Hepatocyte (in vitro differentiated cells): ENCODE measurements around the gene VAV1. TPM values are rescaled to one million over a fixed set of nuclear protein-coding genes. Genes with fewer than 3 reads are reported as not detected.

Experiments
- DNase-seq: peaks from one replicate; pipeline ENCODE4 v3.0.0-alpha.2; 2016; ENCODE audit warnings: low spot score
- H2AFZ ChIP-seq: fragments of 200-600 bp; sonication (generic); 2 replicates; pipeline ENCODE4 v1.6.0; 2016; ENCODE audit warnings: antibody characterized with exemption, mild to moderate bottlenecking
- H3K27ac ChIP-seq: fragments of 200-600 bp; sonication (generic); 2 replicates; pipeline ENCODE4 v1.5.1; 2016; ENCODE audit warnings: mild to moderate bottlenecking
- H3K27me3 ChIP-seq: fragments of 200-600 bp; sonication (generic); 2 replicates; pipeline ENCODE4 v1.6.1; 2016
- H3K36me3 ChIP-seq: fragments of 200-600 bp; sonication (generic); replicated peaks from 2 replicates; pipeline ENCODE4 v1.5.1; 2016; ENCODE audit warnings: low read depth; ENCODE audit not compliant: insufficient read depth
- H3K4me1 ChIP-seq: fragments of 200-600 bp; sonication (generic); 2 replicates; pipeline ENCODE4 v1.5.1; 2016; ENCODE audit warnings: mild to moderate bottlenecking, moderate library complexity; ENCODE audit not compliant: insufficient read depth
- H3K4me2 ChIP-seq: fragments of 200-600 bp; sonication (generic); 2 replicates; pipeline ENCODE4 v1.6.0; 2016
- H3K4me3 ChIP-seq: fragments of 200-600 bp; sonication (generic); 2 replicates; pipeline ENCODE4 v1.5.1; 2016; ENCODE audit warnings: mild to moderate bottlenecking
- H3K79me2 ChIP-seq: fragments of 200-600 bp; sonication (generic); 2 replicates; pipeline ENCODE4 v1.6.0; 2017; ENCODE audit warnings: mild to moderate bottlenecking
- H3K9me2 ChIP-seq: fragments of 200-600 bp; sonication (generic); replicated peaks from 2 replicates; pipeline ENCODE4 v1.6.0; 2017; ENCODE audit warnings: mild to moderate bottlenecking; ENCODE audit not compliant: insufficient read depth
- H3K9me3 ChIP-seq: fragments of 200-600 bp; sonication (generic); 2 replicates; pipeline ENCODE4 v1.5.1; 2016; ENCODE audit warnings: low read depth, mild to moderate bottlenecking
- H4K20me1 ChIP-seq: fragments of 200-600 bp; sonication (generic); 2 replicates; pipeline ENCODE4 v1.6.0; 2016; ENCODE audit warnings: mild to moderate bottlenecking; ENCODE audit not compliant: insufficient read depth, poor library complexity, severe bottlenecking
- CTCF ChIP-seq: fragments of 200-600 bp; sonication (generic); IDR thresholded peaks from 2 replicates; pipeline ENCODE4 v1.5.1; 2016; ENCODE audit warnings: antibody characterized with exemption, mild to moderate bottlenecking; ENCODE audit not compliant: poor library complexity
- EZH2 ChIP-seq: fragments of 200-600 bp; sonication (generic); IDR thresholded peaks from 2 replicates; pipeline ENCODE4 v1.6.1; 2016; ENCODE audit warnings: antibody characterized with exemption, mild to moderate bottlenecking, borderline replicate concordance
- EZH2phosphoT487 ChIP-seq: fragments of 200-600 bp; sonication (generic); IDR thresholded peaks from one replicate; pipeline ENCODE4 v1.6.1; 2018; ENCODE audit warnings: antibody characterized with exemption, mild to moderate bottlenecking, low read depth, moderate library complexity; ENCODE audit not compliant: unreplicated experiment, severe bottlenecking
- WGBS: methylation state at CpG from one replicate; pipeline ENCODE4 v1.1.6; 2016; ENCODE audit warnings: low lambda C conversion rate; ENCODE audit errors: missing lambda C conversion rate; 5-methylcytosine and 5-hydroxymethylcytosine counted together
- polyA plus RNA-seq: library from polyadenylated mRNA; unstranded; fragments of >200 nt; fragmentation: Nextera tagmentation; extraction: Ambion mirVana; gene quantifications from 2 replicates; pipeline ENCODE4 v1.2.1, GENCODE V29; 2016
- total RNA-seq: library from RNA; depleted of rRNA; stranded (reverse); fragments of >200 nt; gene quantifications from 2 replicates; pipeline ENCODE4 v1.2.3, GENCODE V29; 2014

VAV1 gene
- total and polyA plus RNA-seq, 2 experiments from 2014 or later, result 0.23 TPM; not detected in 1

- no peak for TF ChIP-seq EZH2
- TF ChIP-seq CTCF, result no peak
- no peak for TF ChIP-seq EZH2phosphoT487
- 85% methylated on average over 3 of the region's 3 CpGs for WGBS
- Histone ChIP-seq H2AFZ (no peak overlapping the region), H3K4me2 (no peak overlapping the region), H3K4me1 (no peaks in the 10 kb centered on the region), H3K4me3 (no peak overlapping the region), H3K27ac (no peak overlapping the region), H3K36me3 (no peaks in the 10 kb centered on the region), H3K79me2 (no peaks in the 10 kb centered on the region), H3K9me2 (no peaks in the 10 kb centered on the region), H3K9me3 (no peaks in the 10 kb centered on the region), H4K20me1 (no peaks in the 10 kb centered on the region), H3K27me3 (no peaks in the 10 kb centered on the region)
- DNase-seq, result no peak
Observed at GRCh38 chr19:6835501-6835900, 63.0 kb downstream of the VAV1 start.

DNA sequence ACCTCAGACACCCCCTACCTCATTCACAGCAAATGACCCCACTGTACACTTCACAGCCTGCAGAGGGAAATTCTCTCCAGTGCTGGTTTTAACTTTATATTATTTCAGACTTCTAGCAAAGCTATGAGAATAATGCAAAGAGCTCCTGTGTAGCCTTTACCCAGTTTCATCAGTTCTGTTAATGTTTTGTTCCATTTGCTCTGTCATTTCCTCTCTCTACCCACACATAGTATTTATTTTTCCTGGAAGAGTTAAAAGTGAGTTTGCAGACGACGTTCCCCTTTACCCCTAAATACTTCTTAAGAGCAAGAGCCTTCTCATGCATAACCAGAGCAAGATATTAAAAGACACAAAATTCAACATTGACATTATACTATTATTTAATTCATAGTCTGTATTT is 65.0 kb downstream of the VAV1 start:
- Histone ChIP-seq H4K20me1 (no peaks in the 10 kb centered on the region), H3K27ac (no peak overlapping the region), H2AFZ (no peak overlapping the region), H3K79me2 (no peaks in the 10 kb centered on the region), H3K27me3 (no peaks in the 10 kb centered on the region), H3K36me3 (no peaks in the 10 kb centered on the region), H3K4me1 (no peaks in the 10 kb centered on the region), H3K9me3 (no peaks in the 10 kb centered on the region), H3K9me2 (no peaks in the 10 kb centered on the region), H3K4me2 (no peak overlapping the region), H3K4me3 (no peak overlapping the region)
- WGBS, result 72% methylated on average over 2 of the region's 2 CpGs
- no peak for DNase-seq
- TF ChIP-seq EZH2, result no peak
- no peak for TF ChIP-seq EZH2phosphoT487
- no peak for TF ChIP-seq CTCF

- Histone ChIP-seq H3K27me3 (no peaks in the 10 kb centered on the region), H3K9me2 (no peaks in the 10 kb centered on the region), H3K27ac (no peak overlapping the region), H4K20me1 (no peaks in the 10 kb centered on the region), H3K4me2 (no peak overlapping the region), H2AFZ (no peak overlapping the region), H3K4me1 (no peaks in the 10 kb centered on the region), H3K36me3 (no peaks in the 10 kb centered on the region), H3K79me2 (no peaks in the 10 kb centered on the region), H3K9me3 (no peaks in the 10 kb centered on the region), H3K4me3 (no peak overlapping the region)
- WGBS, result 84% methylated on average over 3 of the region's 3 CpGs
- no peak for DNase-seq
- no peak for TF ChIP-seq EZH2phosphoT487
- no peak for TF ChIP-seq CTCF
- no peak for TF ChIP-seq EZH2
Observed at GRCh38 chr19:6838062-6838655, 65.7 kb downstream of the VAV1 start.
